HG03432 (cell line): ENCODE results near the gene CARM1.
A peak's percentile ranks its signal among the peaks of the same experiment; 100 is the strongest.
"Not testable (repeated sequence)": the region's sequence is repeated elsewhere in the genome, so short reads cannot be mapped to it uniquely, and the experiment has no call there.

Experiments used
- ATAC-seq: cut with Tn5 transposase; IDR thresholded peaks from one replicate; pipeline ENCODE4 v1.9.1; 2021; ENCODE audit warnings: mild to moderate bottlenecking, moderate library complexity; ENCODE audit not compliant: unreplicated experiment

The CARM1 gene

DNA sequence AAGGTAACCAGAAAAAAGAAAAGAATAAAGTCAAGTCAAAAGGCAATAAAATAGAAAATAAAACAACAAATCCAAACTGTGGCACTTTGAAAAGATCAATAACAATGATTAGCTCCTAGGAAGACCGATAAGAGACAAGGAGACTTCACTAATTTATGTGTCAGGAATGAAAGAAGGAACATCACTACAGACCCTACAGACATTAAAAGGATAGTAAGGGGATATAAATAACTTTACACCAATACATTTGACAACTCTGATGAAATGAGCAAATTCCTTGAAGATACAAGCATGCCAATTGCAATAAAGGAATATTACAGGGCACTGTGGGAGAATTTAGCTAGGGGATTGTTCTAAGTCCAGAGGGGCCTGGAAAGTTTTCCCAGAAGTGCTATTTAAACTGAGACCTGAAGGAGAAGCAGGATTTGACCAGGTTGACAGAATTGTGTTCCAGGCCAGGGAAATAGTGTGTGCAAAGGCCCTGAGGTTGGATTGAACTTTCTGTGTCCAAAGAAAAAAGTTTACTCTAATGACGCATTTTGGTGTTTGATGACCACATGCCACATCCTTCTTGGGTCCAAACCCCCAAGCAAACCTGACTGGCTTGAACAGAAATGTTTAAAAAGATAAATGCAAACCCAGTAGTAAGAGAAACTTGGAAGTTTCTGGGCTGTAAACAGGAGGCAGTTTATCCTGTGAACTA is 24.7 kb upstream of the CARM1 start:
- no peak for ATAC-seq

DNA sequence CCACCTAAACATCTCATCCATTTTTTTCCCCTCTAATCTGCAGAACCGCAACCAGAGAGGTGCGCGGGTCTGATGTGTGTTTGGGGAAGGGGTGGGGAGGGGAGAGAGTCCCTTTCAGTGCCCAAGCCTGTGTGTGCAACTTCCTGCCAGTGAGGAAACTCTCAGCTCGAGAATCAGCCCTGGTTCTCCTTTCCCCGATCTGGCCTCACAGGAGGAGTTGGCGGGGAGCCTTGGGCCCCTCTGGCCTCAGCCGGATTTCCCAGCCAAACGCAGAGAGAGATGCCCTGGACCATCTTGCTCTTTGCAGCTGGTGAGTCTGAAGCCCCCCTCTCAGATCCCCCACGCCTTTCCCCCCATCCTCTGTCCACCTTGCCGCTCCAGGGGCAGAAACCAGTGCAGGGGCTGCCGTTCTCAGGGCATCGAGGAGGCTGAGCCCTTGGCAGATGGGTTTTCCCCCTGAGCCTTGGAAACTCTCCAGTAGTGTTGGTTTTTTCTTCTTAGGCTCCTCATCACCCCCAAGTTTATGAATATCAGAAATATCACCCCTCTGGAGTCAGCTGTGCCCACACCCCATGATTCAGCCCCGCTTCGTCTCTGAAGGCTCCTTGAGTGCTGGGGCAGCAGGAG is 23.0 kb upstream of the CARM1 start, which contains the start of gene C19orf38:
Gene C19orf38, plus strand, starts transcription at position 186 of the 627 bp plus-strand sequence. Its CDS starts 94 bp downstream, at position 280.
- no peak for ATAC-seq

DNA sequence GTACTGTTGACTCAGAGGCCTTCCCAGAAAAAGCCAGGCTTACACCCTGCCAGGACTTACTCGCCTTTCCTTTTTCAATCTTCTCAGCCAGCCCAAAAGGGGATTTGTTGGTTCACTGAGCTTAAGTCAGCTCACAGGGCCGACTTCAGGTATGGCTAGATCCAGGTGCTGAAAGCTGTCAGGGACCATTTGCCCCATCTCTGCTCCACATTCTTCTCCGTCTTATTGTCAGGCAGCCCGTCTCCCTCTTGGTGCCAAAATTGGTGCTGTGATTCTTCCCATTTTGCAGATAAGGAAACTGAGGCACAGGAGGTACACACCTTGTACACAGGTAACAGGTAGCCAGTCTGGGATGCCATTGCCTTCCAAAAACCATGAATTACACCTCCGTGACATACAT is 20.7 kb upstream of the CARM1 start:
- no peak for ATAC-seq

GRCh38 chr19:10852098-10852800 is 19.1 kb upstream of the CARM1 start:
- ATAC-seq: no peak

DNA sequence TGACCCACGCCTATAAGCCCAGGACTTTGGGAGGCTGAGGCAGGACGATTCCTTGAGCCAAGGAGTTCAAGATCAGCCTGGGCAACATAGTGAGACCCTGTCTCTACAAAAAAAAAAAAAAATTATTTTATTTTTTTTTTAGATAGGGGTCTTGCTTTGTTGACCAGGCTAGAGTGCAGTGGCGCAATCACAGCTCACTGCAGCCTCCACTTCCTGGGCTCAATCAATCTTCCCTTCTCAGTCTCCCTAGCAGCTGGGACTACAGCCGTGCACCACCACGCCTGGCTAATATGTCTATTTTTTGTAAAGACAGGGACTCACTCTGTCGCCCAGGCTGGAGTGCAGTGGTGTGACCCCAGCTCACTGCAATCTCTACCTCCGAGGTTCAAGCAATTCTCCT is 18.4 kb upstream of the CARM1 start:
- no peak for ATAC-seq

DNA sequence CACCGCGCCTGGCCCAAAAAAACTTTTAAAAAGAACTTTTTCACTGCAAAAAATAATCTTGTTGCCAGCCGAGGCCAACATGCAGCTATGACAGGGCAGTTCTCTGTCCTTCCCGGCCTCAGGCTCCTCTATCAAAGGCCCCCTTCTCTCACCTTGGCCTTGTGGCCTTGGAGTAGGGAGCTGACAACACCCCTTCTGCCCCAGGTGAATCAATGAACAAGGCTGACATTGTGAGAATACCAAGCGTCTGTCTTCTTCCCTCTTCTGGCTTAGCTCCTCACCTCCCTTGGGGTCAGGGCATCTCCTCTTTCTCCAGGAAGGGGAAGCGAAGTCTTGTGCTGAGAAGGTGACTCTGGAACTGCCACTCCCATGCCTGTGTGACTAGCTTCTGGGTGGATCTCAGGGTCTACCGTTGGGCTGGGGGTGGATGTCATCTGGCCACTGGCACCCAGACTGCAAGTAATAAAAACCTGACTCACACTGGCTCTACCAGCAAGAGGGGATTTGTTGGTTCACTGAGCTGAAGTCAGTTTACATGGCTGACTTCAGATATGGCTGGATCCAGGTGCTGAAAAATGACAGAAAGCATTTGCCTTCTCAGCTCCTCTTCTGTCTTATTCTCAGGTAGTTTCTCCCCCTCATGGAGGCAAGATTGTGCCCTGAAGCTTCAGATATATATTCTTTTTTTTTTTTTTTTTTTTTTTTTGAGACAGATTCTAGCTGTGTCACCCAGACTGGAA is 16.8 kb upstream of the CARM1 start:
- ATAC-seq: no peak

DNA sequence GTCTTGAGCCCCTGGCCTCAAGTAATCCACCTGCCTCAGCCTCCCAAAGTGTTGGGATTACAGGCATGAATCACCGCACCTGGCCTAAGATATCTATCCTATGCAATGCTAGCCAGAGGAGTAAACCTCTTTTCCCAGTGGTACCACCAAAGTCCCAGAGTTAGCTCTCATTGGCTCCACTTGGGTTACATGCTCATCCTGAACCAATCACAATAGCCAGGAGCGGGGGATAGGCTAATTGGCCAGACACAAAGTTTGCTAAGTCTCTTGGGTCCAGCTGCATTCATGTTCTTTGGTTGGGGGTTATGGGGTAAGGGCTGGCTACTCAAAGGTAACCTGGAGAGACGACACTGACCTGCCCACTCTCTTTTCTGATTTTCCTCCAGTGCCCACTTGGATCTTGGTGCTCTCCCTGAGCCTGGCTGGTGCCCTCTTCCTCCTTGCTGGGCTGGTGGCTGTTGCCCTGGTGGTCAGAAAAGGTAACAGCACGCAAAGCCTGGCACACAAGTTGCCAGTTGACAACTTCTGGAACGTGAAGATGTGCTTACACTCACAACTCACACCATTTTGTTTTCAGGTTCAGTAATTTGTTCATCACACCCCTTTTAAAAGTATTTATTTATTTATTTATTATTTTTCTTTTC is 15.4 kb upstream of the CARM1 start:
- ATAC-seq: no peak

DNA sequence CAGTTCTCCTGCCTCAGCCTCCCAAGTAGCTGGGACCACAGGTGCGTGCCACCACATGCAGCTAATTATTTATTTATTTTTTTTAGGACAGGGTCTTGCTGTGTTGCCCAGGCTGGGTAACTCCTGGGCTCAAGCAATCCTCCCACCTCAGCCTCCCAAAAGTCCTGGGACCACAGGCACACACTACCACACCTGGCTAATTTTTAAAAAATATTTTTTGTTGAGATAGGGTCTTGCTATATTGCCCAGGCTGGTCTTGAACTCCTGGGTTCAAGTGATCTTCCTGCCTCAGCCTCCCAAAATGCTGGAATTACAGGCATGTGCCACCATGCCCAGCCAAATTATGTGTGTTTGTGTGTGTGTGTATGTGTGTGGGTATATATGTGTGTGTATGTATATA is 14.5 kb upstream of the CARM1 start:
- ATAC-seq: not testable (repeated sequence)

DNA sequence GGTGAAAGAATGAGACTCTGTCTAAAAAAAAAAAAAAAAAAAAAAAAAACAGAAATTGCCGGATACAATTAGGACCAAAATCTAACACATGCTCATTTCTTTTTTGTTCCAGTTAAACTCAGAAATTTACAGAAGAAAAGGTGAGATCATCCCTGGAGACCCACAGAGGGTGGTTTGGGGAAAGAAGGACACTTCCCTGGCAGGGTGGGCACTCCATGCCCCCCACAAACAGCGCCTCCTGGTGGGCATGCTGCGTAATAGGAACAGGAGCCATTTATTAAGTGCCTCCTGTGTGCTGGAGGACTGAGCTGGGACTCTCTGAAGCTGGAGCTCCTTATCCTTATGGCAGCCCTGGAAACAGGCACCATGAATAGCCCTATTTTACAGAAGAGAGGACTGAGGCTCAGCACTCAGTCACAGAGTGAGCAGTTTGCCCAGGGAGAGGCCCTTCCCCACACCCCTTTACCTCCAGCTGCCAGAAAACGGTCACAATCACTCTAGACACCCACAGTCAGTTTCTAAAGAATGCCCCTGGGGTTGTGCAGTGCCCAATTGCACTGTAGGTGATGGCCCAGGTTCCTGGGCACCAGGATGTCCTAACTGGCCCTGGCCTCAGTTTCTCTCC is 13.0 kb upstream of the CARM1 start:
- no peak for ATAC-seq

DNA sequence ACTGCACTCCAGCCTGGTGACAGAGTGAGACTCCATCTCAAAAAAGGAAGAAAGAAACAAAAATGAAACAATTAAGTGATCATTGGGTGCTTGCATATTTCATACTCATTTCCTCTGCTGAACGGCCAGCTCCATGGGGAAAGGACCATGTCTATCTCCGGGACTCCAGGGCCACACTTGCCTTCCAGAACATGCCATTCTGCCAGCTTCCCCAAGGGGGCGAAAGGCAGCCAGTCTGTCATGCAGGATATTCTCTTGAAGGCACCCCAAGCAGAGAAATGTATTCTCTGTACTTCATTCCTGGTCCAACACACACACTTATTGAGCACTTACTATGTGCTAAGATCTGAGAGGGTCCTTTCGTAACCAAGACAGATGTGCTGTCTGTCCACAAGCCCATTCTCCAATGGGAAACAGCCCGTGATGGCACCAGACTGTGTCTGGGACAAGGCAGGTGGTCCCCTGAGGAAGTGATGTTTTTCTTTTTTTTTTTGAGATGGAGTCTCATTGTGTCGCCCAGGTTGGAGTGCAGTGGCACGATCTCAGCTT is 10.2 kb upstream of the CARM1 start:
- ATAC-seq: no peak

- no peak for ATAC-seq
Measured at GRCh38 chr19:10862561-10863106, 8.7 kb upstream of the CARM1 start.

GRCh38 chr19:10863107-10863717 is 8.1 kb upstream of the CARM1 start:
- no peak for ATAC-seq

DNA sequence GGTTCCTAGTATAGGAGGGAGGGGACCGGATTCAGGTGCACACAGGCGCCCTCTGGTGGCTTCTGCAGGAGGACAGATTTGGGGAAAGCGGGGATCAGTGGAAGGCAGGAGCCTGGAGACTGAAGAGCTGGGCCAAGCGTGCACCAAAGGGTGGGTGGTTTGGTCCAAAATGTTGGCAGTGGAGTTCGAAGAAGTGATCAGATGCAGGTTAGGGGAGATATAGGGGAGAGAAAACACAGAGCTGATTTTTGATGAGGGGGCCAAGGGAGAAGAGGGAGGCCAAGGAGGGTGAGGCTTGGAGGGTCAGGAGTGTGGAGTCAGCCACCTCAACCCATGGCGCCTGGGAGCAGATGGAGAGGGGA is 6.8 kb upstream of the CARM1 start:
- peak; percentile 42 for ATAC-seq

GRCh38 chr19:10866495-10866894 is 4.9 kb upstream of the CARM1 start:
- ATAC-seq: no peak

GRCh38 chr19:10868872-10869547 is 2.3 kb upstream of the CARM1 start:
- ATAC-seq: no peak

DNA sequence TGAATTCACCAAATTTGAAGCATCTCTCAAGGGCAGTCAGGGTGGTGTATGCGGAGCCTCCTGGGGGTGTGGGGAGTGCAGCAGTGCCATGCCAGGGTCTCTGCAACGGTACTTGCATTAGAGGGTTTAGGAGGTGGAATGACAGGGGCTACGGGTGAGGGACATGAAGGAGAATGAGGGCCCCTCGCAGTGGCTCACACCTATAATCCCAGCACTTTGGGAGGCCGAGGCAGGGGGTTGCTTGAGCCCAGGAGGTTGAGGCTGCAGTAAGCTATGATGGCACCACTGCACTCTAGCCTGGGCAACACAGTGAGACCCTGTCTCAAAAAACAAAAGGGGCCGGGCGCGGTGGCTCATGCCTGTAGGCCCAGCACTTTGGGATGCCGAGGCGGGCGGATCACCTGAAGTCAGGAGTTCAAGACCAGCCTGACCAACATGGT is 1.5 kb upstream of the CARM1 start:
- ATAC-seq: not testable (repeated sequence)

DNA sequence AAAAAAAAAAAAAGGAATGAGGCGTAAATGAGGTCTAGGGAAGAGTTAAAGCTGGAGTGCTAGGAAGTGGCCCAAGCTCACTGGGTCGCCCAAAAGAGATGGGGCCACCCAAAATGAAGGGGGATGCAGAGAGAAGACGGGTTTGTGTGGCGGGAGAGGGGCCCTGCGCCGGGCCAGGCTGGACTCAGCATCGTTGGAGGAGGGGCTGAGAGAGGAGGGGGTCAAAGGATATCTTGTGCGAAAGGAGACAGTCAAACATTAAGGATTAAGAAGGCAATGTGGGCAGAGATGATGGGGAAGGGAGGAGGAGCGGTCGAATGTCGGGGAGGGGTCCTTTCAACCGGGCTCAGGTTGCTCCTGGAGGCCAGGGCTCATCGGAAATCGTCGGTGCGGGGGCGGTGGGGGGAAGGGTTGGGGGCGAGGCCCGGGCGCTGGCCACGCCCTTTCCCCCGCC is 825 bp upstream of the CARM1 start:
- ATAC-seq: no peak

GRCh38 chr19:10871711-10872545 is 575 bp downstream of the CARM1 start:
- peak; percentile 18 for ATAC-seq
